Renal cortex interstitium (tissue), 11 donors: ENCODE measurements around the gene TDRKH. TPM values are rescaled to one million over a fixed set of nuclear protein-coding genes. Genes with fewer than 3 reads are reported as not detected.
"Not testable (repeated sequence)": the region's sequence is repeated elsewhere in the genome, so short reads cannot be mapped to it uniquely, and the experiment has no call there.

Experiments
- DNase-seq, 11 donors: peaks; one replicate each; pipeline ENCODE4 v3.0.0-alpha.2; 2013; ENCODE audit warnings: low read depth in 9 of 11, low spot score in 4 of 11; ENCODE audit errors: extremely low read depth in 1 of 11
- polyA plus RNA-seq, 3 donors: library from polyadenylated mRNA; unstranded; fragments of 120-200 nt; gene quantifications; one replicate each; pipeline ENCODE4 v1.2.1, GENCODE V29; 2013; ENCODE audit not compliant: insufficient read length in 3 of 3

TDRKH gene
- polyA plus RNA-seq, 3 donors: 8.3 to 9.8 (median 9.0) TPM

DNA sequence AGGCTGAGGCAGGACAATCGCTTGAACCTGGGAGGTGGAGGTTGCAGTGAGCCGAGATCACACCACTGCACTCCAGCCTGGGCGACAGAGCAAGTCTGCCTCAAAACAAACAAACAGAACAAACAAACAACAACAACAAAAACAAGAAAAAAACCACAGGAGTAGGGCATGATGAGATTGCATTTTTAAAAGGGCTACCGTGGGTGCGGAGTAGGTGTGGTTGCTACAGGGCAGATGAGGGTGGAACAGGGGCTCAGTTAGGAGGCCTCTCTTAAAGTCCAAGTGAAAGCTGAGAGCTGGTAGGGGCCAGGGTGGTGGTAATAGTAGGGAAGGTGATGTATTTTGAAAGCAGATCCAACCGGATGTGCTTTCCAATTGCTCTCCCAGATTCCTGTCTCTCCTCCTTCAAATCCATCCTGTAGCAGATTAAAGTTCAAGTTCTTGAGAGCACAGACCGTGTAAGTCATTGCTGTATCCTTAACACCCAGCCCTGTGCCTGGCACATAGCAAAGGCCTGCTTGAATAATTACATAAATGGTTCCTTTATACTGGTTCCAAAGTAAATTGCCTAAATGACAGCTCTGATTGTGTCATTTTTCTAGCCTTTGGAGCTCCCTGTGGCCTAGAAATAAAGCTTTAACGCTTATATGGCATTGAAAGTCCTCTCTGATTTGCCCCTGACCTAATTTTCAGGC, 19.1 kb upstream of the TDRKH start:
- DNase-seq: no peak

DNA sequence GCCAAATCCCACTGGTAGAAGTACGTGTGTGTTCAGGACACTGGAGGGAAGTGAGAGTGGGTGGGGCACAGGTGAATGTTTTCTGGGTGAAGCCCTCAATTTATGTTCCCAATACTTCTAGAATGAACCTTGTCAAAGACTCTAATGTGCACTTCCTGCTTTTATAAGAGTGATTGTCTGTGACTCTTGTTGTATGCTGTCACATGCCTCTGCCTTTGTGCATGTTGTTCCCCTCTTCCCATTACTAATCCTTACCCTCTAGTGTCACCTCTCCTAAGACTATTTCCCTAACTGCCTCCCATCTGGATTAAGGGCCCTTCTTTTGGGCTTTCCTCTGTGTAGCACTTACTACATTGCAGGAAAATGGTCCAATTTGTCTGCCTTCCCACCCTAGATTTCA, 17.5 kb upstream of the TDRKH start:
- DNase-seq: no peak

DNA sequence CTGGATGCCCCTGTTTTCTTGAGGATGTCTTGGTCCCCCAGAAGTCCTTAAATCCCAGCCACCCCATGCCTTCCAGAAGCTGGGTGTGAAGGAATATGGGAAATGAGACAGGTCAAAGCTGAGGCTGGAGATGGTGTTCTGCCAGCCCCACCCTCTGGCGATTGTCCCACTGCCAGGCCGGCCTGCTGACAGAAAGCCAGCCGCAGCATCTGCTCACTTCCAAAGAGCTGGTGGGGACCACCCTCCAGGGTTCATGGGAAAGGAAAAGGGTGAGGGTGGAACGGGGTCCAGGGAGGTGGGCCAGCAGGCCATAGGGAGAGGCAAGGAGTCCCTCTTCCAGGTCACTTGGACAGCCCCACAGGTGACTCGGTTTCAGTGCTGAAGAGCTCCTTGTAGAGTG, 16.8 kb upstream of the TDRKH start:
- no peak for DNase-seq

DNA sequence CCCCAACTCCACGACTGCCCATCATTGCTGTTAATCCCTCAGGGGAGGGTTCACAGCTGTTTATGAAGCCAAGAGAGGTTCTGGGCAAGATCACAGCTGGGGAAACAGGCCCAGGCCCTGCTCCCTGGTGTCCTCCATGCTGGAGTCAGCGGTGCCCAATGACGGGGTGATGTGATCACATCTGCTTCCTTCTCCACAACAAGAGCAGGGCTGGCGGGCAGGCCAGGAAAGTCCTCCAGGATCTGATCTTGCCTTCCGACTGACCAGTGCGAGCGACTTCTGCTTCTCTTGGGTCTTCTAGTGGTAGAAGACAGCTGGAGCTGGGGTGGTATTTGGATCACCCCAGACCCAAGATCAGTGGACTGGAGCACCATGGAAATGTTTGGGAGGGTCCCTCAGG, 15.9 kb upstream of the TDRKH start:
- no peak for DNase-seq

DNA sequence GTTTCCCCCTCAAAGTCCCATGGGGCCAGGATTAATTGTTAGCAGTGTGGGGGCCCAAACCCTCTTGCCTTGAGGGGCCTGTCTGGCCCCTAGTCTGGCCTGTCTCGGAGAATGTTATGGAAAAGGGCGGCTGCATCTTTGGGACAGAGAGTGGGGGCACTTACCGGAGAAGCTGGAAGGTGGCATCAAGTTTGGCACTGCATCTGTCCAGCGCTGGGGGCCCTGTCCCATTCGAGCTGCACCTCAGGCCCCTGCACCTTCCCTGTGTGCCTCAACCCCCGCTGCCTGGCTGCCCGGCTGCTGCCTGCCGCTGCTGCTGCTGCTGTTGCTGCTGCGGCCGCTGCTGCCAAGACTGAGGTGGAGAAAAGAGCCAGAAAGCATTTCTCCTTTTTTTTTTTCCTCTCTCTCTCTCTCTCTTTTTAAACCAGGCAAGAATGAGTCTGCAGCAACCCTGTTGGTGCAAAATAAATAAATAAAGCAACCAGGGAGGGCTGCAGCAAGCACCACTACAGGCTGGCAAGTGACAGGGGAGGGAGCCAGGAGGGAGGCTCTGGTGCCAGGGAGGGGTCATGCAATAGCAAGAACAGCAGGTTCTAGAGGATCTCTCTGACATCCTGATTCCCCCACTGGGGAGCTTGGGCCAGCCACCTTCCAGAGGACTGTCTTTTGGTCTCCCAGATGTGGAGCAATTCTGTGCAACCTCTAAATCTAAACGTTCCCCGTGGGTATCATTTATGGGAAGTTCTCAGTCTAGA, 14.9 kb upstream of the TDRKH start, which contains the start of gene LINGO4:
TSS of gene LINGO4 (minus strand) at position 354 of the 755 bp plus-strand sequence. CDS start 2,715 bp downstream, outside the sequence.
- DNase-seq: no peak

DNA sequence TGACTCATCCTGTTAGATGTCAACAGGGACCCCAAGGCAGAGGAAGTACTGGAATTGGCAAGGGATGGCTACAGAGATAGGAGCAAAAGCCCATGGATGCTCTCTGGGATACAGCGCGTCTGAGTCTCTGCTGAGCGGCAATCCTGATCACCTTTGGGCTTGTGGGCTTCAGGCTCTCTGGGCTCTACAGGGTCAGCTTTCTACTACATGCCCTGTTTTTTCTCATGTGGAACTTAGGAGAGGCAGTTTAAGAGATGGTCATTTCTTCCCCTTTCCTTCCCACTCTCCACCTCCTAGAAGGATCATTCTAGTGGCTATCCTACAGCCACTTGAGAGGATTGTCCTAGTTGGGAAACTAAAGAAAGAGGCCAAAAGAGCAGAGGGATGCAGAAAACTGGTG, 13.6 kb upstream of the TDRKH start:
- no peak for DNase-seq

DNA sequence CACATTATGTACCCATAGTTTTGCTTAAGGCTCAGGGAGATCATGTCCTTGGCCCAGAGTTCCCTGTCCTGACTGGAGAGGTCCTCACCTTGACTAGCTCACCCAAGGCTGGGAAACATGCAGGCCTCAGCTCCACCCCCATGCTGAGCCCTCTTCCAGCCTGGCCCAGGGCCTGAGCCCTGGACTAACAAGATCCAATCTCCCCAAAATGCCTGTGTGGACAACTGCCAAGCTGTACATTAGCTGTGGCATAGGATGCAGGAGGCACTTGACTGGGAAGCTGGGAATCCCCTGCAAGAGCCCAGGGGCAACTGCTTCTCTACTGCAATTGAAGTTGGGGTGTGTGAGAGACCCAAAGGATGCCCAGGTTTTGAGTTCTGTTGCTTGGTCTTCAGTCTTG, 12.9 kb upstream of the TDRKH start:
- DNase-seq: no peak

DNA sequence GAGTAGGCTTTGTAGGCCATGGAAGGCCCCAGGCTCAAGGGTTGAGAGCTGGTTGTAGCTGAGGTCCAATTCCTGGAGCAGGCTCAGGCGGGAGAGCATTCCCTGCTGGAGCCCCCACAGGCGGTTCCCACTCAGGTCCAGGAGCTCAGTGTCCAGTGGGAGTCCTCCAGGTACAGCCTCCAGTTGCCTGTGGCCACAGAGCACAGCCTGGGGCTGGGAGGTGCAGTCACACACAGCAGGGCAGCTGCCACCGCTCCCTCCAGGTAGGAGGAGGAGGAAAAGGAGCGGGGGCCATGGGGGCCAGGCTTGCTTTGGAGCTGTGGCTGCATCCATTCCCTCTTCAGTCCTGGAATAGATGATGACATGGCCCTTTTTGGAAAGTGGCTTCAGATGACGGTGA, 12.1 kb upstream of the TDRKH start:
- DNase-seq: no peak

DNA sequence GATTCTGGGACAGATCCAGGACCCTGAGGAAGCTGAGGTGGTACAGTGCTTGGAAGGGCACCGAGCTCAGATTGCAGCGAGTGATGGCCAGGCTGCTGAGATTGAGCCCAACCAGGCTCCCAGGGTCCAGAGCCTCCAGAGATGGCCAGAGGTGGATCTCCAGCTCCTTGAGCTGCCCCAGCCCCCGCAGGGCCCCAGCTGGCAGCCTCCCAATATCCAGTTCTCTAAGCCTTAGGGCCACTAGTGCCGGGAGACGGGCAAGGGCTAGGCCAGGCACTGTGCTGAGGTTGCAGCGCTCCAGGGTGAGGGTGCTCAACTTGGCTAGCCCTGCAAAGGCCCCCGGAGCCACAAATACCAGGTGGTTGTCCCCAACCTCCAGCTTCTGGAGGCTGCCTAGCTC, 11.5 kb upstream of the TDRKH start:
- no peak for DNase-seq

DNA sequence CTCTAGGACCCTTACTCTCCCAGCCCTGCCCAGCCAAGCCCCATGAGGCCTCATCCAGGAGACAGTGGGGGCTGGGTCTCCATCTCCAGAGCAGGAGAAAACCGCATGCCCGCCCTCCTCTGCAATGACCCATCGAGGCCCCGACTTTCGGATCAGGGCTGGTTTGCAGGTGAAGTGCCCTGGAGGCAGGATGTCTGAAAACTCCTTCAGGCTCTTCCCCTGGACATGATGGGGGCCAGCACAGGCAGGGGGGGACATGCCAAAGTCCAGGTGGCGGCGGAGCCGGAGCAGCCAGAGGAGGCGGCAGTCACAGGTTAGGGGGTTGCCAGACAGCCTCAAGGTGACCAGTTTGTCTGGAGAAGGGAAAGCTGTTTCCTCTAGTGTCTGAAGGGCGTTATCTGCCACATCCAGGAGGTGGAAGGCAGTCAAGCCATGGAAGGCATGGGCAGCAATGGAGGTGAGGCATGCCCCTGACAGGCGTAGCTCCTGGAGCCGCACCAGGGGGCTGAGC, 11.1 kb upstream of the TDRKH start:
- no peak for DNase-seq

DNA sequence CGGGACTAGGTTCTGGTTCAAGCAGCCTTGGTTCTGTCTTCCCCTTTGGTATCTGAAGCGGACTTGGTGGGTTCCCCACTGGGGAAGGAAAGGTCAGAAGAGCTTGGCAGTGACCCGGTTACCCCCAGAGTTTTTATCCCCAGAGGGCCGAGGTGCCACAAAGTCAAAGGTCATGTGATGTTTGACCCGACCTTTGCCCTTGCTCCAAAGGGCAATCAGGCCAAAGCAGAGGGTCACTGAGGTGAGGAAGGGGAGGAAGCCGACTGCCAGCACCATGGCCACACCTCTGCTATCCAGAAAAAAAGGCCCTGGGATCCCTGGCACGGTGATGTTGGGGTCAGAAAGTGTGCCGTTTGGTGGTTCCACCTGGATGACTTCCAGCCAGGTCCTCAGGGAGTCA, 10.5 kb upstream of the TDRKH start:
- DNase-seq: no peak

DNA sequence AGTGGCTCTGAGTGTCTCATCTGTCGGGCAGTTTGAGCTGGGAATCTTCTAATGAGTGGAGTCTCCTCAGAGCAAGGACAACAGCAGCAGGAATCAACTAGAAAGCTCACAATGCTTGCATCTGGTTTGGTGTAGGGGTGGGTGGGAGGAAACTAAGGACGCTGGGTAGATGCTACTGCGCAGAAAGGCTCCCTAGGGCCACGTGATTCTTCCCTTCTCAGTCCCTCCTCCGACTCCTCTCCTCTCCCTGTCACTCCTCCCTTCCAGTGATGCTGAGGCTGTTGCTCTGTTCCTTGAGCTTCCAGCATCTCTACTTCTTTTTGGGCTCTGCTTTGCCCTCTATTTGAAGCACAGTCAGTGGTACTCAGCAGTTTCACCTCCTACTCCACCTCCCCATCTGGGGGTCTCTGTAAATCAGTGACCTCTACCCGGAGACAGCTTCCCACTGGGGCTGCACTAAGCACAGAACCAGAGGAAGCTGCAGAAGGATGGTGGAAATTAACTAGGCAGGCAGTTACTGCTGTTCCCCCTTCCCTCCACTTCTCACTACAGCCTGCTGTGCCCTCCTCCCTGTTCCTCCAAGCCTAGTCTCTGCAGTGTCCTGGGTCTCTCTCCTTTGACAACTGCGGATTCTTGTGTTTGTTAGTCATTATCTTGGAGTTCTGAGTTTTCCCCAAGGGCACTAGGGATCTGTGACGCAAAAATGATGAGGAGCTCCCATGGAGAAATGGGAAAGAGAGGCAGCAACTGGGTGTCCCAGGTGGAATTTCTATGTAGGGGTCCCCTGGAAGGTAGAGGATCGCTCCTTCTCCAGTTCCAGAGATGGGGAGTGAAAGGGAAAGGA, 9.1 kb upstream of the TDRKH start:
- DNase-seq: no peak

DNA sequence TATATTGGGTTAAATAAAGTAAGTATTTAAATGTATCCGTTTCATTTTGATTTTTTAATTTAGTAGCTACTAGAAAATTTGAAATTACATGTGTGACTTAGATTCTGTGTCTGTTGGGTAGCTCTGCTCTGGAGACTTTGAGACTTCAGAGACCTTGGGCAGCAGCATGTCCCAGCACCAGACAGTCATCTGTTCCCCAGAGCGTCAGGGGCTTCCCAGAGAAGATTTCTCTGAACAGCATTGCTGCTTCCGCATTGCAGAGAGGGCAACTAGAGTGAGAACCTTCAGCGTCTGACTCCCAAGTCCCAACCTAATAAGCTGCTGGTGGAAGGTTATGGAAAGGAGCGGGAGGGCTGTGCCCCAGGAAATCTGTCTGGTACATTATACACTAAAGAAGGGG, 8.3 kb upstream of the TDRKH start:
- DNase-seq: no peak

DNA sequence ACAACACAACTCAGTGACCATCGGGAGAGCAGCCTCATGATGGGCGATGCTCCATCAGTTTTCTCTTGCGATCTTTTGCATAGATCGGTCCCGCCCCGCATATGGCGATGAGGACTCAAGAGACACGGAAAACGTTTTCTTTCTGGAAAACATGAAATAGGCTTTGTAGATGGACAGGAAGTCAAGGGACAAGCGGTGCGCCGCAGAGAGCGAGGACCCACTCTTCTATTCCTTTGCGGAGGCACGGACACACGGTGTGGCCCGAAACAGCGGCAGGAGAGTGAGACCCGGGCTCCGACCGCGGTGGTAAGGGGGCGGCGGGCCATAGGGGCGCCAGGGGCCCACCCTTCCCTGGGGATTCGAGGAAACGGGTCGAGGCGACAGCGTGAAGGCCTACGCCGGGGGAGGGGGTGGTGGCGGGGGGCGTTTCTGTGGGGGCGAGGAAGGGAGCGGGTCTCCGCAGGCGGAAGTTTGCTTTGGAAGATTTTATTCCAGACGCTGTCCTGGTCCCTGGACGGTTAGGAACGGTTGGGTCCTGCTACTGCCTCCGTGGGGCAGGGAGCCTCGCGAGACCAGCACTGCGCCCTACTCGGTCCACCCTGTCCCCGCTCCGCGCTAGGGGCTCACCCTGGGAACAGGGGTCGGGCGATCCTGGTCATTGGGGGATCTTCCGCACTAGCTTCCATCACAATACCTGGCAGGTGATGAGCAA, 796 bp upstream of the TDRKH start:
- peak in 1 of 11 donors; percentile 11 for DNase-seq

DNA sequence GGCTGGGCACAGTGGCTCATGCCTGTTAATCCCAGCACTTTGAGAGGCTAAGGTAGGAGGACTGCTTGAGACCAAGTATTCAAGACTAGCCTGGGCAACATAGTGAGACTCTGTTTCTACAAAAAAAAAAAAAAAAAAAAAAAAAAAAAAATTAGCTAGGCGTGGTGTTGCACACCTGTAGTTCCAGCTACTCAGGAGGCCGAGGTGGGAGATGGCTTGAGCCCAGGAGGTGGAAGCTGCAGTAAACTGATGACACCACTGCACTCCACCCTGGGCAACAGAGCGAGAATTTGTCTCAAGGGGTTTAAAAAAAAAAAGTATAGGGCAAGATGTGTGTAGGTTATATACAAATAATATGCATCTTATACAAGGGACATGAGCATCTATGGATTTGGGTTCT, 2.6 kb downstream of the TDRKH start:
- DNase-seq: no peak

DNA sequence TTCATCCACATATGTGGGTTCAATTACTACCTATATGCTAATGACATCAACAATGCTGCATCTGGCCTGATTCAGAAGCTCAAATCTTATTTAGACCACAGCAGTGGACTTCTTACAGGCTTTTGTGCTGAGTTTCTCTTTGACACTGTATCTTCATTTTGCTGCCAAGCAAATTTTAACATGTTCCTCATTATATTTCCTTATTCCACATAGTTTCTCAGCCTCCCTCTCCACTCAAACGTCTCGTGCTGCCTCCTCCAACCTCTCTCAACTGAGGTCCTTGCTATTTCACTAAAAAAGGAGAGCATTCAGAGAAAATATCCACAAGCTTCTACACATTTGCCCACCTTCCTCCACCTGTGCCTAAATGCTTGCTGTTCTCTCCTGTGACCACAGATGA, 6.5 kb downstream of the TDRKH start:
- no peak for DNase-seq

DNA sequence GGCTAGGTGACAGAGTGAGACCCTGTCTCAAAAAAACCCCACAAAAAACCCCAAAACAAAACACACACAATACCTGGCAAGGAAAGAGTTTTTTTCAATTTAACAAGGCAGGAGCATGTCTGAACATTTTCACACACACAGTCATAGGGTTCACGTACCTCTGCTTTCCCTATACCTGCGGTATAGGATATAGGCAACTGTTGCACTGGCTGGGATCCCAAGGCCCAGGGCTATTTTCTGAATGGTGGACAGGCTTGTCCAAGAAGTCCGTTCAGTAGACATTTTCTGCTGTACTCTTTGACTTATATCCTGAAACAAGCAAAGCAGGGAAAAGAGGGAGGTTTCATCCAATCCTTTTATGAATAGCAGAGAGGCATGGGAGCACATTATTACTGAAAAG, 7.6 kb downstream of the TDRKH start:
- DNase-seq: no peak

DNA sequence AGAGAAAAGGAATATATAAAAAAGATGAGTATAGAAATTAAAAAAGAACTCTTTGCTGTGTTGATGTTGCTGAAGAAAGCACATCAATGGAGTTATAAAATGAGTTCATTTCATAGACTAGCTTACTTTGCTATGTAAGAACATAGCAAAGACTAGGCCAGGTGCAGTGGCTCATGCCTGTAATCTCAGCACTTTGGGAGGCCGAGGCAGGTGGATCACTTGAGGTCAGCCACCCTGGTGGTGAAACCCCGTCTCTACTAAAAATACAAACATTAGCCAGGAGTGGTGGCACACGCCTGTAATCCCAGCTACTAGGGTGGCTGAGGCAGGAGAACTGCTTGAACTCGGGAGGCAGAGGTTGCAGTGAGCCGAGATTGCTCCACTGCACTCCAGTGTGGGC, 8.3 kb downstream of the TDRKH start:
- not testable (repeated sequence) for DNase-seq

DNA sequence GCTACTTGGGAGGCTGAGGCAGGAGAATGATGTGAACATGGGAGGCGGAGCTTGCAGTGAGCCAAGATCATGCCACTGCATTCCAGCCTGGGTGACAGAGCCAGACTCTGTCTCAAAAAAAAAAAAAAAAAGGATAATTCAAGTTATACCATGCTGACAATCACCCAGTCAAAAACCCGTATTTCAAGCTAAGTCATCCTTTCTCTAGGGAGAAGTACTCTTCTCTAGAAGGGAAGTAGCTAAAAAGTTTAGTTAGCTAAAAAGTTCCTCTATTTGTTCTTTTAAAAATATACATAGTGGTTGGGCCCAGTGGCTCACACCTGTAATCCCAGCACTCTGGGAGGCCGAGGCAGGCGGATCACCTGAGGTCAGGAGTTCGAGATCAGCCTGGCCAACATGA, 9.6 kb downstream of the TDRKH start:
- not testable (repeated sequence) for DNase-seq
